Prostate gland (tissue), 2 donors: ENCODE results near the gene RXRA. TPM values are rescaled to one million over a fixed set of nuclear protein-coding genes. Genes with fewer than 3 reads are reported as not detected.

Experiments
- DNase-seq: peaks from one replicate; pipeline ENCODE4 v3.0.0-alpha.2; 2019; ENCODE audit warnings: low spot score
- H3K27ac ChIP-seq, 2 donors: fragments of 200-600 bp; sonication (generic); 2 replicates each; pipeline ENCODE4 v1.5.1; 2017 to 2019
- H3K27me3 ChIP-seq: fragments of 200-600 bp; sonication (generic); replicated peaks from 2 replicates; pipeline ENCODE4 v1.5.1; 2019; ENCODE audit not compliant: insufficient read depth
- H3K36me3 ChIP-seq, 2 donors: fragments of 200-600 bp; sonication (generic); 1 replicate in 1 of 2; 2 replicates in 1 of 2; pipeline versions ENCODE4 v1.5.1 to v1.8.1; 2017 to 2019
- H3K4me1 ChIP-seq: fragments of 200-600 bp; sonication (generic); replicated peaks from 2 replicates; pipeline ENCODE4 v1.5.1; 2019
- H3K4me3 ChIP-seq, 2 donors: fragments of 200-600 bp; sonication (generic); 2 replicates each; pipeline ENCODE4 v1.5.1; 2017 to 2019
- H3K9me3 ChIP-seq: fragments of 200-600 bp; sonication (generic); 2 replicates; pipeline ENCODE4 v1.5.1; 2017
- CTCF ChIP-seq, 4 experiments: fragments of 200-600 bp in 2 of 4; fragments of 450-650 bp in 2 of 4; sonication (generic) in 2 of 4; IDR thresholded peaks; 1 replicate in 3 of 4; 2 replicates in 1 of 4; pipeline ENCODE4 v1.5.1; 2016 to 2019; ENCODE audit warnings: antibody characterized with exemption in 4 of 4, mild to moderate bottlenecking in 2 of 4, moderate library complexity in 2 of 4
- POLR2A ChIP-seq: fragments of 450-650 bp; IDR thresholded peaks from one replicate; pipeline ENCODE4 v1.6.1; 2016; ENCODE audit warnings: antibody characterized with exemption, mild to moderate bottlenecking
- POLR2AphosphoS5 ChIP-seq: sonication (generic); formaldehyde crosslinking; IDR thresholded peaks from one replicate; pipeline ENCODE4 v1.6.1; 2017; ENCODE audit warnings: antibody characterized with exemption
- WGBS: methylation state at CpG from one replicate; pipeline ENCODE4 v1.1.5; 2018; 5-methylcytosine and 5-hydroxymethylcytosine counted together
- intact Hi-C: fragments of 100-400 bp; cut with DNase I; formaldehyde crosslinking; loops from one replicate; pipeline ENCODE4 v1.14.2; 2022
- total RNA-seq, 2 donors: library from RNA; depleted of rRNA; stranded (reverse); fragments of >200 nt; gene quantifications; one replicate each; pipeline ENCODE4 v1.1.0, GENCODE V29; 2016

RXRA gene
- total RNA-seq, 2 donors from 2014 or later = 69.5 to 84.1 TPM

GRCh38 chr9:134373953-134374300 lies 47.7 kb downstream of the RXRA start:
- Histone ChIP-seq H3K27me3 (no peaks in the 10 kb centered on the region), H3K27ac (peak overlapping the region; percentile 87 to 95), H3K4me3 (no peak overlapping the region), H3K36me3 (no peaks in the 10 kb centered on the region), H3K4me1 (peaks cover 69% of the 10 kb centered on the region), H3K9me3 (no peaks in the 10 kb centered on the region)
- 93% methylated on average over 17 of the region's 17 CpGs for whole genome bisulfite sequencing
- intact Hi-C loops = no loop called here
- no peak for DNase-seq
- TF ChIP-seq POLR2A (no peak), CTCF (IDR thresholded peaks at IDR 0.05) (no peak), POLR2AphosphoS5 (no peak)

GRCh38 chr9:134374301-134375010 lies 48.2 kb downstream of the RXRA start:
- H3K9me3 ChIP-seq = no peaks in the 10 kb centered on the region
- H3K4me3 ChIP-seq = no peak overlapping the region
- DNase-seq = no peak
- no peaks in the 10 kb centered on the region for H3K36me3 ChIP-seq
- TF ChIP-seq POLR2A (no peak), POLR2AphosphoS5 (no peak), CTCF (IDR thresholded peaks at IDR 0.05) (no peak)
- peak overlapping the region; percentile 87 to 95 for H3K27ac ChIP-seq
- H3K27me3 ChIP-seq = no peaks in the 10 kb centered on the region
- intact Hi-C loops = loop anchor here (5.0 kb wide), 1 partner anchor 63 kb away; no protein-coding TSS in a partner anchor
- 69% methylated on average over 21 of the region's 21 CpGs for WGBS
- peaks cover 73% of the 10 kb centered on the region for H3K4me1 ChIP-seq

GRCh38 chr9:134375011-134375390 lies 48.7 kb downstream of the RXRA start:
- Histone ChIP-seq H3K27me3 (no peaks in the 10 kb centered on the region), H3K9me3 (no peaks in the 10 kb centered on the region), H3K4me1 (peaks cover 73% of the 10 kb centered on the region), H3K36me3 (no peaks in the 10 kb centered on the region), H3K4me3 (no peak overlapping the region), H3K27ac (peak overlapping the region; percentile 87 to 95)
- peak; percentile 49 for DNase-seq
- no peak for TF ChIP-seq CTCF (IDR thresholded peaks at IDR 0.05)
- TF ChIP-seq POLR2AphosphoS5 = peak; percentile 55
- 17% methylated on average over 6 of the region's 6 CpGs for WGBS
- intact Hi-C loops = loop anchor here (5.0 kb wide), 1 partner anchor 62 kb away; no protein-coding TSS in a partner anchor

- H3K4me3 ChIP-seq = no peak overlapping the region
- 10% methylated on average over 38 of the region's 38 CpGs for WGBS
- DNase-seq = peak; percentile 61
- no peaks in the 10 kb centered on the region for H3K36me3 ChIP-seq
- peaks cover 77% of the 10 kb centered on the region for H3K4me1 ChIP-seq
- H3K27me3 ChIP-seq = no peaks in the 10 kb centered on the region
- TF ChIP-seq POLR2AphosphoS5 = peak; percentile 7
- TF ChIP-seq CTCF (IDR thresholded peaks at IDR 0.05) = peak in 2 of 4 experiments; percentile 22 to 35
- TF ChIP-seq POLR2A = peak; percentile 26
- intact Hi-C loops = loop anchor here (5.0 kb wide), 1 partner anchor 62 kb away; no protein-coding TSS in a partner anchor
- H3K27ac ChIP-seq = peak overlapping the region; percentile 87 to 95
- no peaks in the 10 kb centered on the region for H3K9me3 ChIP-seq
These were observed 49.5 kb downstream of the RXRA start for GRCh38 chr9:134375430-134376385.
